HepG2 (cell line): ENCODE data around the gene BANK1.

Source experiments
- MAFG ChIP-seq: sonication (generic); formaldehyde crosslinking; IDR thresholded peaks from 2 replicates; pipeline ENCODE4 v1.5.1; 2020; ENCODE audit warnings: mild to moderate bottlenecking, missing genetic modification reagents
- ZNF775 ChIP-seq: sonication (generic); formaldehyde crosslinking; IDR thresholded peaks from 2 replicates; pipeline ENCODE4 v1.4.0; 2020; ENCODE audit warnings: missing genetic modification reagents, mild to moderate bottlenecking, moderate library complexity, borderline replicate concordance
- TF ChIP-seq, protein P1 (sequence below): sonication (generic); formaldehyde crosslinking; IDR thresholded peaks from 2 replicates; pipeline ENCODE4 v1.5.0; 2020; ENCODE audit warnings: mild to moderate bottlenecking, missing genetic modification reagents, moderate library complexity

DNA sequence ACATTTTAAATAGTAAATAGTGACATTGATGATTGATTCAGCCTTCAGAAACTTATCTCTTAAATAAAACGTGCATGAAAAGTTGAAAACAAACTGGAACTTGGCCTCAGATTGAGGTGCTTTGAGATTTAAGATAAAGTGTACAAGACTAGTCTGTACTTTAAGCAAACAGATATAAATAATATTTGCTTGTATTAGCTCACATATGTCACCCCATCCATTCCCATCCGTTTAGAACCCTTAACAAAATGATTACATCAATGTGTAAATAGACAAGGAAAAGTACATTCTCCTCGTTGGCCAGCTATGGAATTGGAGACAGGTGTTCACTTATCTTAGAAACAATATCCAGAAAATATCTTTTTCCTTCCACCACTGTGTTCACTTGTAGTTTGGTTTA, 130.8 kb downstream of the BANK1 start:
- no peak for TF ChIP-seq MAFG (CRISPR knock-in tag)
- TF ChIP-seq ZNF775: no peak
- TF ChIP-seq, protein P1, sequence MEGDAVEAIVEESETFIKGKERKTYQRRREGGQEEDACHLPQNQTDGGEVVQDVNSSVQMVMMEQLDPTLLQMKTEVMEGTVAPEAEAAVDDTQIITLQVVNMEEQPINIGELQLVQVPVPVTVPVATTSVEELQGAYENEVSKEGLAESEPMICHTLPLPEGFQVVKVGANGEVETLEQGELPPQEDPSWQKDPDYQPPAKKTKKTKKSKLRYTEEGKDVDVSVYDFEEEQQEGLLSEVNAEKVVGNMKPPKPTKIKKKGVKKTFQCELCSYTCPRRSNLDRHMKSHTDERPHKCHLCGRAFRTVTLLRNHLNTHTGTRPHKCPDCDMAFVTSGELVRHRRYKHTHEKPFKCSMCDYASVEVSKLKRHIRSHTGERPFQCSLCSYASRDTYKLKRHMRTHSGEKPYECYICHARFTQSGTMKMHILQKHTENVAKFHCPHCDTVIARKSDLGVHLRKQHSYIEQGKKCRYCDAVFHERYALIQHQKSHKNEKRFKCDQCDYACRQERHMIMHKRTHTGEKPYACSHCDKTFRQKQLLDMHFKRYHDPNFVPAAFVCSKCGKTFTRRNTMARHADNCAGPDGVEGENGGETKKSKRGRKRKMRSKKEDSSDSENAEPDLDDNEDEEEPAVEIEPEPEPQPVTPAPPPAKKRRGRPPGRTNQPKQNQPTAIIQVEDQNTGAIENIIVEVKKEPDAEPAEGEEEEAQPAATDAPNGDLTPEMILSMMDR: no peak
